ENCODE measurements around the gene MKNK1. TPM values are rescaled to one million over a fixed set of nuclear protein-coding genes. Genes with fewer than 3 reads are reported as not detected.

The MKNK1 gene
- total and polyA plus RNA-seq, 2 donors, result 20.1 to 62.2 TPM

GRCh38 chr1:46605232-46605631, 1.2 kb upstream of the MKNK1 start:
- 12% methylated on average over 2 of the region's 2 CpGs for WGBS
- no peaks in the 10 kb centered on the region for H3K27me3 ChIP-seq (ENCODE audit: control insufficient read depth in 2 of 2, insufficient read depth in 1 of 2, low read length in 1 of 2)
- H3K27ac ChIP-seq (ENCODE audit: low read depth in 1 of 2, low read length in 1 of 2), result peak overlapping the region in 1 of 2 donors; percentile 77
- H3K9me3 ChIP-seq (ENCODE audit: control insufficient read depth in 2 of 2, insufficient read depth in 1 of 2, low read length in 1 of 2), result no peaks in the 10 kb centered on the region
- no peak overlapping the region for H3K4me3 ChIP-seq (ENCODE audit: low read length in 2 of 2)
- H3K4me1 ChIP-seq (ENCODE audit: control insufficient read depth in 2 of 2, insufficient read depth in 2 of 2, low read length in 2 of 2), result peaks cover 36 to 52% of the 10 kb centered on the region in 2 donors
- peaks cover 12 to 17% of the 10 kb centered on the region in 2 donors for H3K36me3 ChIP-seq (ENCODE audit: control insufficient read depth in 2 of 2, insufficient read depth in 2 of 2, low read length in 1 of 2)
- peak in 4 of 9 donors; percentile 49 to 73 (median 52) for DNase-seq (ENCODE audit: low read depth in 6 of 9, low spot score in 9 of 9)

GRCh38 chr1:46603481-46603857, 599 bp downstream of the MKNK1 start:
- peak overlapping the region; percentile 77 to 87 for H3K27ac ChIP-seq (ENCODE audit: low read depth in 1 of 2, low read length in 1 of 2)
- H3K9me3 ChIP-seq (ENCODE audit: control insufficient read depth in 2 of 2, insufficient read depth in 1 of 2, low read length in 1 of 2), result no peaks in the 10 kb centered on the region
- peak overlapping the region; percentile 73 to 83 for H3K4me3 ChIP-seq (ENCODE audit: low read length in 2 of 2)
- peak in 1 of 9 donors; percentile 44 for DNase-seq (ENCODE audit: low read depth in 6 of 9, low spot score in 9 of 9)
- no peaks in the 10 kb centered on the region for H3K27me3 ChIP-seq (ENCODE audit: control insufficient read depth in 2 of 2, insufficient read depth in 1 of 2, low read length in 1 of 2)
- WGBS, result 3% methylated on average over 2 of the region's 2 CpGs
- peaks cover 0 to 4% of the 10 kb centered on the region in 2 donors for H3K36me3 ChIP-seq (ENCODE audit: control insufficient read depth in 2 of 2, insufficient read depth in 2 of 2, low read length in 1 of 2)
- H3K4me1 ChIP-seq (ENCODE audit: control insufficient read depth in 2 of 2, insufficient read depth in 2 of 2, low read length in 2 of 2), result peaks cover 53 to 68% of the 10 kb centered on the region in 2 donors

- no peaks in the 10 kb centered on the region for H3K9me3 ChIP-seq (ENCODE audit: control insufficient read depth in 2 of 2, insufficient read depth in 1 of 2, low read length in 1 of 2)
- no peak overlapping the region for H3K4me3 ChIP-seq (ENCODE audit: low read length in 2 of 2)
- peaks cover 65 to 87% of the 10 kb centered on the region in 2 donors for H3K4me1 ChIP-seq (ENCODE audit: control insufficient read depth in 2 of 2, insufficient read depth in 2 of 2, low read length in 2 of 2)
- WGBS, result 96% methylated on average over 3 of the region's 3 CpGs
- DNase-seq (ENCODE audit: low read depth in 6 of 9, low spot score in 9 of 9), result no peak
- H3K36me3 ChIP-seq (ENCODE audit: control insufficient read depth in 2 of 2, insufficient read depth in 2 of 2, low read length in 1 of 2), result peaks cover 0 to 10% of the 10 kb centered on the region in 2 donors
- H3K27ac ChIP-seq (ENCODE audit: low read depth in 1 of 2, low read length in 1 of 2), result peak overlapping the region in 1 of 2 donors; percentile 55
- H3K27me3 ChIP-seq (ENCODE audit: control insufficient read depth in 2 of 2, insufficient read depth in 1 of 2, low read length in 1 of 2), result no peaks in the 10 kb centered on the region
Measured at GRCh38 chr1:46601257-46602007, 2.6 kb downstream of the MKNK1 start.

- peak overlapping the region; percentile 90 to 95 for H3K27ac ChIP-seq (ENCODE audit: low read depth in 1 of 2, low read length in 1 of 2)
- peaks cover 57 to 85% of the 10 kb centered on the region in 2 donors for H3K4me1 ChIP-seq (ENCODE audit: control insufficient read depth in 2 of 2, insufficient read depth in 2 of 2, low read length in 2 of 2)
- peak in 5 of 9 donors; percentile 65 to 84 (median 68) for DNase-seq (ENCODE audit: low read depth in 6 of 9, low spot score in 9 of 9)
- WGBS, result 54% methylated on average over 9 of the region's 9 CpGs
- peaks cover 0 to 10% of the 10 kb centered on the region in 2 donors for H3K36me3 ChIP-seq (ENCODE audit: control insufficient read depth in 2 of 2, insufficient read depth in 2 of 2, low read length in 1 of 2)
- H3K9me3 ChIP-seq (ENCODE audit: control insufficient read depth in 2 of 2, insufficient read depth in 1 of 2, low read length in 1 of 2), result no peaks in the 10 kb centered on the region
- H3K27me3 ChIP-seq (ENCODE audit: control insufficient read depth in 2 of 2, insufficient read depth in 1 of 2, low read length in 1 of 2), result no peaks in the 10 kb centered on the region
- peak overlapping the region; percentile 12 to 32 for H3K4me3 ChIP-seq (ENCODE audit: low read length in 2 of 2)
Measured at GRCh38 chr1:46599059-46599970, 4.8 kb downstream of the MKNK1 start.

GRCh38 chr1:46596846-46597245, 7.2 kb downstream of the MKNK1 start:
- Histone ChIP-seq H3K4me1 (ENCODE audit: control insufficient read depth in 2 of 2, insufficient read depth in 2 of 2, low read length in 2 of 2) (peaks cover 48 to 63% of the 10 kb centered on the region in 2 donors), H3K9me3 (ENCODE audit: control insufficient read depth in 2 of 2, insufficient read depth in 1 of 2, low read length in 1 of 2) (no peaks in the 10 kb centered on the region)
- 99% methylated on average over 3 of the region's 3 CpGs for WGBS

GRCh38 chr1:46596036-46596435, 8.0 kb downstream of the MKNK1 start:
- H3K4me3 ChIP-seq (ENCODE audit: low read length in 2 of 2), result no peak overlapping the region
- peaks cover 28 to 36% of the 10 kb centered on the region in 2 donors for H3K36me3 ChIP-seq (ENCODE audit: control insufficient read depth in 2 of 2, insufficient read depth in 2 of 2, low read length in 1 of 2)
- H3K4me1 ChIP-seq (ENCODE audit: control insufficient read depth in 2 of 2, insufficient read depth in 2 of 2, low read length in 2 of 2), result peaks cover 40 to 55% of the 10 kb centered on the region in 2 donors
- H3K27me3 ChIP-seq (ENCODE audit: control insufficient read depth in 2 of 2, insufficient read depth in 1 of 2, low read length in 1 of 2), result no peaks in the 10 kb centered on the region
- H3K9me3 ChIP-seq (ENCODE audit: control insufficient read depth in 2 of 2, insufficient read depth in 1 of 2, low read length in 1 of 2), result no peaks in the 10 kb centered on the region
- H3K27ac ChIP-seq (ENCODE audit: low read depth in 1 of 2, low read length in 1 of 2), result no peak overlapping the region
- 95% methylated on average over 1 of the region's 1 CpG for WGBS
- no peak for DNase-seq (ENCODE audit: low read depth in 6 of 9, low spot score in 9 of 9)

More at GRCh38 chr1:46596846-46597245, 7.2 kb downstream of the MKNK1 start:
- DNase-seq (ENCODE audit: low read depth in 6 of 9, low spot score in 9 of 9), result no peak
- Histone ChIP-seq H3K4me3 (ENCODE audit: low read length in 2 of 2) (no peak overlapping the region), H3K36me3 (ENCODE audit: control insufficient read depth in 2 of 2, insufficient read depth in 2 of 2, low read length in 1 of 2) (peaks cover 20 to 28% of the 10 kb centered on the region in 2 donors), H3K27ac (ENCODE audit: low read depth in 1 of 2, low read length in 1 of 2) (no peak overlapping the region), H3K27me3 (ENCODE audit: control insufficient read depth in 2 of 2, insufficient read depth in 1 of 2, low read length in 1 of 2) (no peaks in the 10 kb centered on the region)

- peak in 1 of 9 donors; percentile 53 for DNase-seq (ENCODE audit: low read depth in 6 of 9, low spot score in 9 of 9)
- Histone ChIP-seq H3K4me3 (ENCODE audit: low read length in 2 of 2) (no peak overlapping the region), H3K4me1 (ENCODE audit: control insufficient read depth in 2 of 2, insufficient read depth in 2 of 2, low read length in 2 of 2) (peaks cover 32 to 50% of the 10 kb centered on the region in 2 donors), H3K9me3 (ENCODE audit: control insufficient read depth in 2 of 2, insufficient read depth in 1 of 2, low read length in 1 of 2) (no peaks in the 10 kb centered on the region), H3K27ac (ENCODE audit: low read depth in 1 of 2, low read length in 1 of 2) (no peak overlapping the region), H3K36me3 (ENCODE audit: control insufficient read depth in 2 of 2, insufficient read depth in 2 of 2, low read length in 1 of 2) (peaks cover 37 to 45% of the 10 kb centered on the region in 2 donors), H3K27me3 (ENCODE audit: control insufficient read depth in 2 of 2, insufficient read depth in 1 of 2, low read length in 1 of 2) (no peaks in the 10 kb centered on the region)
- WGBS, result 17% methylated on average over 3 of the region's 3 CpGs
Measured at GRCh38 chr1:46595127-46595526, 8.9 kb downstream of the MKNK1 start.

- no peak for DNase-seq (ENCODE audit: low read depth in 6 of 9, low spot score in 9 of 9)
- peaks cover 22 to 41% of the 10 kb centered on the region in 2 donors for H3K4me1 ChIP-seq (ENCODE audit: control insufficient read depth in 2 of 2, insufficient read depth in 2 of 2, low read length in 2 of 2)
- WGBS, result 96% methylated on average over 5 of the region's 5 CpGs
- no peaks in the 10 kb centered on the region for H3K27me3 ChIP-seq (ENCODE audit: control insufficient read depth in 2 of 2, insufficient read depth in 1 of 2, low read length in 1 of 2)
- H3K9me3 ChIP-seq (ENCODE audit: control insufficient read depth in 2 of 2, insufficient read depth in 1 of 2, low read length in 1 of 2), result peaks cover 0 to 2% of the 10 kb centered on the region in 2 donors
- no peak overlapping the region for H3K27ac ChIP-seq (ENCODE audit: low read depth in 1 of 2, low read length in 1 of 2)
- H3K36me3 ChIP-seq (ENCODE audit: control insufficient read depth in 2 of 2, insufficient read depth in 2 of 2, low read length in 1 of 2), result peaks cover 48 to 55% of the 10 kb centered on the region in 2 donors
- H3K4me3 ChIP-seq (ENCODE audit: low read length in 2 of 2), result no peak overlapping the region
Measured at GRCh38 chr1:46594063-46594462, 10.0 kb downstream of the MKNK1 start.
